K562 (cell line): ENCODE data around the gene ZNF12. TPM values are rescaled to one million over a fixed set of nuclear protein-coding genes. Genes with fewer than 3 reads are reported as not detected.

Source experiments
- BHLHE40 ChIP-seq: IDR thresholded peaks from 2 replicates; pipeline ENCODE4 v1.6.1; 2011; ENCODE audit warnings: low read length, improper control_type of control experiment
- CGGBP1 ChIP-seq: fragments of 250-450 bp; sonication (Bioruptor Pico); IDR thresholded peaks from 2 replicates; pipeline ENCODE4 v1.9.0; 2021; ENCODE audit warnings: mild to moderate bottlenecking
- GTF3C2 ChIP-seq: IDR thresholded peaks from 3 replicates; pipeline ENCODE4 v1.6.1; 2011; ENCODE audit warnings: borderline replicate concordance, mild to moderate bottlenecking, moderate library complexity; ENCODE audit not compliant: insufficient read length; ENCODE audit errors: extremely low read depth
- HOXB6 ChIP-seq: fragments of 250-450 bp; sonication (Bioruptor Pico); IDR thresholded peaks from 2 replicates; pipeline ENCODE4 v1.5.1; 2022; ENCODE audit warnings: mild to moderate bottlenecking, borderline replicate concordance
- NR0B1 ChIP-seq: fragments of 450-650 bp; IDR thresholded peaks from one replicate; pipeline ENCODE4 v1.6.1; 2018; ENCODE audit warnings: mild to moderate bottlenecking, moderate library complexity; ENCODE audit not compliant: partially characterized antibody
- NRF1 ChIP-seq, 2 experiments: fragments of 450-650 bp; IDR thresholded peaks in 1 of 2; conservative IDR thresholded peaks in 1 of 2; 2 replicates each; pipeline ENCODE4 v1.6.1; 2014; ENCODE audit warnings: mild to moderate bottlenecking in 2 of 2
- THRB ChIP-seq: fragments of 450-650 bp; formaldehyde crosslinking; conservative IDR thresholded peaks from 2 replicates; pipeline ENCODE4 v1.4.0; 2022; ENCODE audit warnings: mild to moderate bottlenecking, missing genetic modification characterization
- ZBTB34 ChIP-seq: fragments of 250-450 bp; sonication (Bioruptor Pico); IDR thresholded peaks from 2 replicates; pipeline ENCODE4 v1.8.0; 2021; ENCODE audit warnings: mild to moderate bottlenecking, moderate library complexity
- ZNF174 ChIP-seq: fragments of 250-450 bp; sonication (Bioruptor Pico); IDR thresholded peaks from 2 replicates; pipeline ENCODE4 v1.4.0; 2020; ENCODE audit warnings: mild to moderate bottlenecking
- ZNF354B ChIP-seq: fragments of 250-450 bp; sonication (Bioruptor Pico); IDR thresholded peaks from 2 replicates; pipeline ENCODE4 v1.4.0; 2020
- polyA plus RNA-seq, 8 experiments: library from polyadenylated mRNA; depleted of rRNA in 4 of 8; stranded (reverse) in 5 of 8; unstranded in 3 of 8; fragments of >200 nt; fragmentation: Nextera tagmentation in 2 of 8; fragmentation: Illumina TruSeq in 1 of 8; extraction: Ambion mirVana in 2 of 8; extraction: Trizol in 1 of 8; gene quantifications; 2 replicates each; pipeline versions ENCODE4 v1.2.1 to v1.2.3, GENCODE V29; 2011 to 2014; ENCODE audit warnings: inconsistent platforms in 1 of 8, missing spikeins in 1 of 8
- total RNA-seq, 7 experiments: library from RNA; depleted of rRNA in 6 of 7; stranded (reverse); fragments of >200 nt in 6 of 7; fragmentation: Illumina TruSeq in 2 of 7; extraction: Trizol in 2 of 7; gene quantifications; 2 replicates each; pipeline versions ENCODE4 v1.2.1 to v1.2.3, GENCODE V29; 2011 to 2021; ENCODE audit warnings: low replicate concordance in 1 of 7
- TF ChIP-seq, protein P1 (sequence below): fragments of 250-450 bp; sonication (Bioruptor Pico); IDR thresholded peaks from 2 replicates; pipeline ENCODE4 v1.4.0; 2020; ENCODE audit warnings: mild to moderate bottlenecking, moderate library complexity

The ZNF12 gene
- total and polyA plus RNA-seq, 9 of the 15 experiments (the other 6 are each of a cell fraction or from before 2014, with no cell fraction given), result 5.8 to 32.3 (median 18.9) TPM

- TF ChIP-seq GTF3C2 (no peak), NR0B1 (no peak), NRF1 (conservative IDR thresholded peaks at IDR 0.05 in 1 of 2, IDR thresholded peaks at IDR 0.05 in 1 of 2) (peak; percentile 99), ZNF174 (no peak), HOXB6 (no peak), ZNF354B (no peak), ZBTB34 (no peak), THRB (CRISPR knock-in tag) (no peak), BHLHE40 (0 out of 2 replicates have a peak, but pooled peaks have one; percentile 23), CGGBP1 (no peak)
- TF ChIP-seq, protein P1, sequence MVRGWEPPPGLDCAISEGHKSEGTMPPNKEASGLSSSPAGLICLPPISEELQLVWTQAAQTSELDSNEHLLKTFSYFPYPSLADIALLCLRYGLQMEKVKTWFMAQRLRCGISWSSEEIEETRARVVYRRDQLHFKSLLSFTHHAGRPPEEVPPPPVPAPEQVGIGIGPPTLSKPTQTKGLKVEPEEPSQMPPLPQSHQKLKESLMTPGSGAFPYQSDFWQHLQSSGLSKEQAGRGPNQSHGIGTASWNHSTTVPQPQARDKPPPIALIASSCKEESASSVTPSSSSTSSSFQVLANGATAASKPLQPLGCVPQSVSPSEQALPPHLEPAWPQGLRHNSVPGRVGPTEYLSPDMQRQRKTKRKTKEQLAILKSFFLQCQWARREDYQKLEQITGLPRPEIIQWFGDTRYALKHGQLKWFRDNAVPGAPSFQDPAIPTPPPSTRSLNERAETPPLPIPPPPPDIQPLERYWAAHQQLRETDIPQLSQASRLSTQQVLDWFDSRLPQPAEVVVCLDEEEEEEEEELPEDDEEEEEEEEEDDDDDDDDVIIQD (CRISPR knock-in tag), result no peak
Measured at GRCh38 chr7:6706666-6707407, at the start of gene ZNF12 (continued).
